Fibroblast of lung (primary cell): ENCODE results near the gene SLC44A4. TPM values are rescaled to one million over a fixed set of nuclear protein-coding genes. Genes with fewer than 3 reads are reported as not detected.
"Not testable (repeated sequence)": the region's sequence is repeated elsewhere in the genome, so short reads cannot be mapped to it uniquely, and the experiment has no call there.

ENCODE experiments used
- DNase-seq, 2 donors: peaks; one replicate each; pipeline versions ENCODE4 v3.0.0 to v3.0.0-alpha.2; 2010; ENCODE audit warnings: low read depth in 2 of 2
- H2AFZ ChIP-seq: 2 replicates; pipeline ENCODE4 v1.5.1; 2012; ENCODE audit warnings: low read length, control low read depth, inconsistent platforms
- H3K27ac ChIP-seq: 2 replicates; pipeline ENCODE4 v1.5.1; 2011; ENCODE audit warnings: low read length, control low read depth; ENCODE audit not compliant: insufficient read depth
- H3K27me3 ChIP-seq: 2 replicates; pipeline ENCODE4 v1.5.1; 2011; ENCODE audit warnings: mild to moderate bottlenecking, low read length; ENCODE audit not compliant: control insufficient read depth, insufficient read depth
- H3K36me3 ChIP-seq: 2 replicates; pipeline ENCODE4 v1.5.1; 2011; ENCODE audit warnings: low read length; ENCODE audit not compliant: control insufficient read depth, insufficient read depth
- H3K4me1 ChIP-seq: 2 replicates; pipeline ENCODE4 v1.5.1; 2011; ENCODE audit warnings: low read length; ENCODE audit not compliant: control insufficient read depth, insufficient read depth; ENCODE audit errors: extremely low read depth
- H3K4me2 ChIP-seq: 2 replicates; pipeline ENCODE4 v1.5.1; 2011; ENCODE audit warnings: low read length, control low read depth; ENCODE audit not compliant: insufficient read depth; ENCODE audit errors: extremely low read depth
- H3K4me3 ChIP-seq, 4 experiments: fragments of 200-600 bp in 1 of 4; sonication (generic) in 1 of 4; replicated peaks in 1 of 4; 2 replicates each; pipeline ENCODE4 v1.5.1; 2011 to 2016; ENCODE audit warnings: low read length in 4 of 4, low read depth in 3 of 4, mild to moderate bottlenecking in 3 of 4, control low read depth in 2 of 4, inconsistent platforms in 1 of 4, mixed read lengths in 1 of 4; ENCODE audit not compliant: insufficient read depth in 1 of 4; ENCODE audit errors: control extremely low read depth in 1 of 4
- H3K79me2 ChIP-seq: 2 replicates; pipeline ENCODE4 v1.5.1; 2012; ENCODE audit warnings: mild to moderate bottlenecking, low read length, inconsistent platforms; ENCODE audit not compliant: control insufficient read depth, insufficient read depth
- H3K9ac ChIP-seq: 2 replicates; pipeline ENCODE4 v1.5.1; 2011; ENCODE audit warnings: mild to moderate bottlenecking, low read length, control low read depth; ENCODE audit not compliant: insufficient read depth
- H3K9me3 ChIP-seq: 2 replicates; pipeline ENCODE4 v1.5.1; 2012; ENCODE audit warnings: low read depth, low read length; ENCODE audit not compliant: control insufficient read depth, insufficient read depth
- H4K20me1 ChIP-seq: 2 replicates; pipeline ENCODE4 v1.5.1; 2011; ENCODE audit warnings: low read length; ENCODE audit not compliant: control insufficient read depth, insufficient read depth; ENCODE audit errors: extremely low read depth
- EZH2 ChIP-seq: IDR thresholded peaks from 2 replicates; pipeline ENCODE4 v1.5.1; 2012; ENCODE audit warnings: low read length, control low read depth, mild to moderate bottlenecking; ENCODE audit errors: missing control alignments
- polyA plus RNA-seq, 2 donors: library from polyadenylated mRNA; depleted of rRNA in 1 of 2; stranded (reverse) in 1 of 2; unstranded in 1 of 2; fragments of >200 nt; gene quantifications; 2 replicates each; pipeline ENCODE4 v1.2.1, GENCODE V29; 2011 to 2012; ENCODE audit warnings: missing spikeins in 1 of 2
- total RNA-seq: library from RNA; depleted of rRNA; stranded (reverse); fragments of >200 nt; gene quantifications from 2 replicates; pipeline ENCODE4 v1.2.1, GENCODE V29; 2014
- TF ChIP-seq, protein P1 (sequence below), 2 donors: IDR thresholded peaks in 1 of 2; conservative IDR thresholded peaks in 1 of 2; 1 replicate in 1 of 2; 2 replicates in 1 of 2; pipeline ENCODE4 v1.5.1; 2011 to 2012; ENCODE audit warnings: low read length in 2 of 2, control low read depth in 1 of 2, inconsistent platforms in 1 of 2, low read depth in 1 of 2, mild to moderate bottlenecking in 1 of 2

Gene SLC44A4
- total and polyA plus RNA-seq, 2 donors (not counting 1 experiment from before 2014, with no cell fraction given) = not detected

DNA sequence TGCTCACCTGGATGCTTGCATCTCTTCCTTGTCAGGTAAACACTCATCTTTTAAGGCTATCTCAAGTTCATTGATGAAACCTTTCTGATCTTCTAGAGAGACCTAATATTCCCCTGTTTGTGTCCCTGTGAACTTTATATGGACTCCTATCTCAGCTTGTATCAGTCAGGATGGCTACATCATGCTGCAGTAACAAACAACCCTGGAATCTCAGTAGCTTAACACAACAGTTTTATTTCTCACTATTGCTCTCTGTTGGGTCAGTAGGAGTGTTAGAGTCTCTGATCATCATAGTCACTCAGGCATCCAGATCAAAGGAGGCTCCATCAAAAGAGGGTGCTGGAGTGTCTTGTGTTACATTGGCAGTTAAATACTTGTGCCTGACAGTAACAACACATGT is 36.6 kb upstream of the SLC44A4 start:
- no peak for TF ChIP-seq EZH2
- TF ChIP-seq, protein P1, sequence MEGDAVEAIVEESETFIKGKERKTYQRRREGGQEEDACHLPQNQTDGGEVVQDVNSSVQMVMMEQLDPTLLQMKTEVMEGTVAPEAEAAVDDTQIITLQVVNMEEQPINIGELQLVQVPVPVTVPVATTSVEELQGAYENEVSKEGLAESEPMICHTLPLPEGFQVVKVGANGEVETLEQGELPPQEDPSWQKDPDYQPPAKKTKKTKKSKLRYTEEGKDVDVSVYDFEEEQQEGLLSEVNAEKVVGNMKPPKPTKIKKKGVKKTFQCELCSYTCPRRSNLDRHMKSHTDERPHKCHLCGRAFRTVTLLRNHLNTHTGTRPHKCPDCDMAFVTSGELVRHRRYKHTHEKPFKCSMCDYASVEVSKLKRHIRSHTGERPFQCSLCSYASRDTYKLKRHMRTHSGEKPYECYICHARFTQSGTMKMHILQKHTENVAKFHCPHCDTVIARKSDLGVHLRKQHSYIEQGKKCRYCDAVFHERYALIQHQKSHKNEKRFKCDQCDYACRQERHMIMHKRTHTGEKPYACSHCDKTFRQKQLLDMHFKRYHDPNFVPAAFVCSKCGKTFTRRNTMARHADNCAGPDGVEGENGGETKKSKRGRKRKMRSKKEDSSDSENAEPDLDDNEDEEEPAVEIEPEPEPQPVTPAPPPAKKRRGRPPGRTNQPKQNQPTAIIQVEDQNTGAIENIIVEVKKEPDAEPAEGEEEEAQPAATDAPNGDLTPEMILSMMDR (conservative IDR thresholded peaks at IDR 0.05 in 1 of 2, IDR thresholded peaks at IDR 0.05 in 1 of 2; ENCODE audit: low read depth in 1 of 2, low read length in 2 of 2) = no peak

DNA sequence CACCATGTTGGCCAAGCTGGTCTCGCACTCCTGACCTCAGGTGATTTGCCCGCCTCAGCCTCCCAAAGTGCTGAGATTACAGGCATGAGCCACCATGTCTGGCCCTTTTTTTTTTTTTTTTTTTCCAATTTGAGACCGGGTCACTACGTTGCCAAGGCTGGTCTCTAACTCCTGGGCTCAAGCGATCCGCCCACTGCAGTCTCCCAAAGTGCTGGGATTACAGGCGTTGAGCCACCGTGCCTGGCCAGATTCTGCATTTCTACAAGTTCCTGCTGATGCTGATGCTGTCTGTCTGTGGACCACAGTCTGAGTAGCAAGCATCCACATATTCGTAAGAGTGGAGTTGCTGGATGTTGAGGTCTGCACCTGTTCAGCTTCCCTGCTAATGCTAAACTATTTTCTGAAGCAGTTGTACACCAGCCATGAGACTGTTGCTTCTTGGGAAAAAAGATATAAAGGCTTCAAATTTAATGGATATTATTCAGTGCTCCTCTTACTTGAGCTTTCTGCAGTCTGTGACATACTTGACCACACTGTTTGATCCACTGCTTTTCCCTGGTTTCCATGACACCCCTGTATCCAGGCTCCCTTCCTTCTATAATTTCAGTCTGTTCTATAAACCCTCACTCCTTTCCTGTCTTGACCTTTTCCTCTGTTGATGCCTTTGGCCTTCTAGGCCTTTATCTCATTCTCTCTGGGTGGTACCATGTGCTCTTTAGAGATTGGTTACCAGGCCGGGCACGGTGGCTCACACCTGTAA is 33.2 kb upstream of the SLC44A4 start:
- Histone ChIP-seq H4K20me1 (no peaks in the 10 kb centered on the region), H3K9me3 (no peaks in the 10 kb centered on the region), H3K36me3 (no peaks in the 10 kb centered on the region), H3K4me1 (peaks cover 15% of the 10 kb centered on the region), H3K4me3 (no peak overlapping the region), H3K4me2 (no peak overlapping the region), H3K79me2 (no peaks in the 10 kb centered on the region), H3K27ac (peak overlapping the region; percentile 17), H2AFZ (no peak overlapping the region), H3K9ac (no peak overlapping the region), H3K27me3 (no peaks in the 10 kb centered on the region)
- DNase-seq = no peak
- TF ChIP-seq, protein P1 (conservative IDR thresholded peaks at IDR 0.05 in 1 of 2, IDR thresholded peaks at IDR 0.05 in 1 of 2; ENCODE audit: low read depth in 1 of 2, low read length in 2 of 2) = no peak
- TF ChIP-seq EZH2 = no peak

More for the DNA sequence above, 36.6 kb upstream of the SLC44A4 start:
- H3K4me1 ChIP-seq = peaks cover 3% of the 10 kb centered on the region
- no peaks in the 10 kb centered on the region for H3K9me3 ChIP-seq
- H3K9ac ChIP-seq = no peak overlapping the region
- no peak overlapping the region for H3K4me2 ChIP-seq
- no peak overlapping the region for H3K4me3 ChIP-seq
- H4K20me1 ChIP-seq = no peaks in the 10 kb centered on the region
- no peaks in the 10 kb centered on the region for H3K79me2 ChIP-seq
- H2AFZ ChIP-seq = no peak overlapping the region
- no peaks in the 10 kb centered on the region for H3K36me3 ChIP-seq
- H3K27me3 ChIP-seq = no peaks in the 10 kb centered on the region
- no peak for DNase-seq
- H3K27ac ChIP-seq = no peak overlapping the region

DNA sequence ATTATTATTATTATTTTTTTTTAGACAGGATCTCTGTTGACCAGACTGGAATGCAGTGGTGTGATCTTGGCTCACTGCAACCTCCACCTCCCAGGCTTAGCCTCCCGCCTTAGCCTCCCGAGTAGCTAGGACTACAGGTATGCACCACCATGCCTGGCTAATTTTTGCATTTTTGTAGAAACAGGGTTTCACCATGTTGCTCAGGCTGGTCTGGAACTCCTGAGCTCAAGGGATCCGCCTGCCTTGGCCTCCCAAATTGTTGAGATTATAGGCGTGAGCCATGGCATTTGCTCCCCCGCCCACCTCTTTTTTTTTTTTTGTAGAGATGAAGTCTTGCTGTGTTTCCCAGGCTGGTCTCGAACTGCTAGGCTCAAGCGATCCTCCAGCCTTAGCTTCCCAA is 30.5 kb upstream of the SLC44A4 start:
- H3K27ac ChIP-seq = peak overlapping the region; percentile 43
- H3K27me3 ChIP-seq, H3K9me3 ChIP-seq, H3K36me3 ChIP-seq, H3K79me2 ChIP-seq, H3K9ac ChIP-seq, H3K4me3 ChIP-seq, H4K20me1 ChIP-seq, H3K4me2 ChIP-seq, H2AFZ ChIP-seq, DNase-seq: not testable (repeated sequence)
- H3K4me1 ChIP-seq = peaks cover 15% of the 10 kb centered on the region
